ENCODE measurements around the gene FIP1L1. TPM values are rescaled to one million over a fixed set of nuclear protein-coding genes. Genes with fewer than 3 reads are reported as not detected.
"Not testable (repeated sequence)": the region's sequence is repeated elsewhere in the genome, so short reads cannot be mapped to it uniquely, and the experiment has no call there.

Gene FIP1L1
- total RNA-seq, 1 donor from 2014 or later: 56.8 TPM

GRCh38 chr4:53465891-53466290 lies 88.5 kb downstream of the FIP1L1 start:
- H3K27me3 Mint-ChIP-seq (ENCODE audit: unreplicated experiment): no peaks in the 10 kb centered on the region
- H3K36me3 Mint-ChIP-seq (ENCODE audit: unreplicated experiment): peaks cover 10% of the 10 kb centered on the region

GRCh38 chr4:53466576-53466975 lies 89.1 kb downstream of the FIP1L1 start:
- not testable (repeated sequence) for H3K4me3 Mint-ChIP-seq (ENCODE audit: unreplicated experiment); DNase-seq; H3K27me3 Mint-ChIP-seq (ENCODE audit: unreplicated experiment); H3K9me3 Mint-ChIP-seq (ENCODE audit: unreplicated experiment); H3K4me1 Mint-ChIP-seq (ENCODE audit: low read depth, unreplicated experiment); H3K27ac Mint-ChIP-seq (ENCODE audit: unreplicated experiment)
- H3K36me3 Mint-ChIP-seq (ENCODE audit: unreplicated experiment): peaks cover 10% of the 10 kb centered on the region

More at GRCh38 chr4:53465891-53466290, 88.5 kb downstream of the FIP1L1 start:
- Mint-ChIP-seq H3K9me3 (ENCODE audit: unreplicated experiment) (peaks cover 4% of the 10 kb centered on the region), H3K4me3 (ENCODE audit: unreplicated experiment) (no peak overlapping the region), H3K4me1 (ENCODE audit: low read depth, unreplicated experiment) (no peaks in the 10 kb centered on the region), H3K27ac (ENCODE audit: unreplicated experiment) (no peak overlapping the region)
- no peak for DNase-seq
- TF ChIP-seq CTCF (IDR thresholded peaks at IDR 0.05; ENCODE audit: partially characterized antibody, unreplicated experiment): no peak

GRCh38 chr4:53476232-53477037 lies 99.0 kb downstream of the FIP1L1 start:
- Mint-ChIP-seq H3K4me1 (ENCODE audit: low read depth, unreplicated experiment) (no peaks in the 10 kb centered on the region), H3K9me3 (ENCODE audit: unreplicated experiment) (peaks cover 2% of the 10 kb centered on the region), H3K27me3 (ENCODE audit: unreplicated experiment) (no peaks in the 10 kb centered on the region), H3K36me3 (ENCODE audit: unreplicated experiment) (no peaks in the 10 kb centered on the region), H3K27ac (ENCODE audit: unreplicated experiment) (no peak overlapping the region), H3K4me3 (ENCODE audit: unreplicated experiment) (no peak overlapping the region)
- DNase-seq: no peak
- no peak for TF ChIP-seq CTCF (IDR thresholded peaks at IDR 0.05; ENCODE audit: partially characterized antibody, unreplicated experiment)

- no peak for DNase-seq
- H3K4me3 Mint-ChIP-seq (ENCODE audit: unreplicated experiment): no peak overlapping the region
Measured at GRCh38 chr4:53477038-53477565, 99.7 kb downstream of the FIP1L1 start.

GRCh38 chr4:53477636-53478035 lies 100.2 kb downstream of the FIP1L1 start:
- no peak overlapping the region for H3K27ac Mint-ChIP-seq (ENCODE audit: unreplicated experiment)
- no peaks in the 10 kb centered on the region for H3K4me1 Mint-ChIP-seq (ENCODE audit: low read depth, unreplicated experiment)
- H3K36me3 Mint-ChIP-seq (ENCODE audit: unreplicated experiment): no peaks in the 10 kb centered on the region
- no peak for TF ChIP-seq CTCF (IDR thresholded peaks at IDR 0.05; ENCODE audit: partially characterized antibody, unreplicated experiment)
- no peak for DNase-seq
- H3K9me3 Mint-ChIP-seq (ENCODE audit: unreplicated experiment): peaks cover 2% of the 10 kb centered on the region
- no peaks in the 10 kb centered on the region for H3K27me3 Mint-ChIP-seq (ENCODE audit: unreplicated experiment)
- no peak overlapping the region for H3K4me3 Mint-ChIP-seq (ENCODE audit: unreplicated experiment)

More at GRCh38 chr4:53477038-53477565, 99.7 kb downstream of the FIP1L1 start:
- Mint-ChIP-seq H3K9me3 (ENCODE audit: unreplicated experiment) (peaks cover 2% of the 10 kb centered on the region), H3K36me3 (ENCODE audit: unreplicated experiment) (no peaks in the 10 kb centered on the region), H3K27ac (ENCODE audit: unreplicated experiment) (no peak overlapping the region), H3K4me1 (ENCODE audit: low read depth, unreplicated experiment) (no peaks in the 10 kb centered on the region), H3K27me3 (ENCODE audit: unreplicated experiment) (no peaks in the 10 kb centered on the region)
- no peak for TF ChIP-seq CTCF (IDR thresholded peaks at IDR 0.05; ENCODE audit: partially characterized antibody, unreplicated experiment)
